NCI-H128 (cell line): ENCODE data around the gene PCDHB6.
"Not testable (repeated sequence)": the region's sequence is repeated elsewhere in the genome, so short reads cannot be mapped to it uniquely, and the experiment has no call there.

Source experiments
- DNase-seq: peaks from one replicate; lab custom pipeline; 2025; ENCODE audit not compliant: unreplicated experiment; lab: John Stamatoyannopoulos, UW

PCDHB6 gene

GRCh38 chr5:141157901-141158300 is 8.0 kb downstream of the PCDHB6 start:
- not testable (repeated sequence) for DNase-seq

- no peak for DNase-seq
Measured at GRCh38 chr5:141172381-141173204, 22.7 kb downstream of the PCDHB6 start, which contains the start of gene PCDHB7. Gene PCDHB7, plus strand, starts transcription at chr5:141172644. Its CDS starts 192 bp downstream, at chr5:141172836.

- not testable (repeated sequence) for DNase-seq
Measured at GRCh38 chr5:141174291-141175104, 24.6 kb downstream of the PCDHB6 start.

- DNase-seq: no peak
Measured at GRCh38 chr5:141175933-141176332, 26.1 kb downstream of the PCDHB6 start.

- not testable (repeated sequence) for DNase-seq
Measured at GRCh38 chr5:141177577-141178191, 27.8 kb downstream of the PCDHB6 start, which contains the start of gene PCDHB8. Gene PCDHB8, plus strand, starts transcription at chr5:141177790. Its CDS starts 245 bp downstream, at chr5:141178035.

GRCh38 chr5:141179371-141179770 is 29.5 kb downstream of the PCDHB6 start:
- DNase-seq: not testable (repeated sequence)

- DNase-seq: not testable (repeated sequence)
Measured at GRCh38 chr5:141179876-141180275, 30.0 kb downstream of the PCDHB6 start.

- no peak for DNase-seq
Measured at GRCh38 chr5:141180313-141180712, 30.5 kb downstream of the PCDHB6 start.

GRCh38 chr5:141182248-141182647 is 32.4 kb downstream of the PCDHB6 start, which contains the start of gene PCDHB16:
Gene PCDHB16, plus strand, starts transcription at chr5:141182387. Its CDS starts 173 bp downstream, at chr5:141182560.
- DNase-seq: no peak

GRCh38 chr5:141184117-141184855 is 34.4 kb downstream of the PCDHB6 start:
- not testable (repeated sequence) for DNase-seq

GRCh38 chr5:141186897-141187512 is 37.1 kb downstream of the PCDHB6 start, which contains the start of gene PCDHB9:
Gene PCDHB9, plus strand, starts transcription at chr5:141187161. Its CDS starts 158 bp downstream, at chr5:141187319.
- DNase-seq: no peak

GRCh38 chr5:141188682-141189081 is 38.8 kb downstream of the PCDHB6 start:
- DNase-seq: not testable (repeated sequence)

- not testable (repeated sequence) for DNase-seq
Measured at GRCh38 chr5:141189131-141189530, 39.3 kb downstream of the PCDHB6 start.

GRCh38 chr5:141192110-141192725 is 42.4 kb downstream of the PCDHB6 start, which contains the start of gene PCDHB10:
Gene PCDHB10, plus strand, starts transcription at chr5:141192353. Its CDS starts 200 bp downstream, at chr5:141192553.
- no peak for DNase-seq

GRCh38 chr5:141194332-141194731 is 44.5 kb downstream of the PCDHB6 start:
- DNase-seq: not testable (repeated sequence)

GRCh38 chr5:141196363-141196762 is 46.5 kb downstream of the PCDHB6 start:
- no peak for DNase-seq

GRCh38 chr5:141199359-141200235 is 49.7 kb downstream of the PCDHB6 start, which contains the start of gene PCDHB11:
Gene PCDHB11, plus strand, starts transcription at chr5:141199627. Its CDS starts 148 bp downstream, at chr5:141199775.
- no peak for DNase-seq

GRCh38 chr5:141201126-141201525 is 51.3 kb downstream of the PCDHB6 start:
- not testable (repeated sequence) for DNase-seq
